Measurements from ENCODE around the gene CYP27C1. TPM values are rescaled to one million over a fixed set of nuclear protein-coding genes. Genes with fewer than 3 reads are reported as not detected.

Gene CYP27C1
- total and polyA plus RNA-seq, 10 of the 15 experiments (the other 5 are each of a cell fraction or from before 2014, with no cell fraction given), result not detected

- no peak for ATAC-seq
- no peak for DNase-seq (ENCODE audit: low read depth, low spot score)
- no peak for TF ChIP-seq SRF (IDR thresholded peaks at IDR 0.05; ENCODE audit: low read depth in 2 of 2, low read length in 2 of 2)
- TF ChIP-seq BCL11A (IDR thresholded peaks at IDR 0.05; ENCODE audit: low read depth, low read length), result no peak
- no peak for TF ChIP-seq ATF7 (IDR thresholded peaks at IDR 0.05; ENCODE audit: low read depth)
- TF ChIP-seq RB1 (IDR thresholded peaks at IDR 0.05; ENCODE audit: borderline replicate concordance), result no peak
- intact Hi-C loops (cut with micrococcal nuclease; ENCODE audit: unreplicated experiment), result no loop called here
- H3K36me3 ChIP-seq (ENCODE audit: control insufficient read depth in 2 of 2, insufficient read depth in 2 of 2, low read length in 1 of 2), result no peaks in the 10 kb centered on the region
- H2AFZ ChIP-seq (ENCODE audit: control insufficient read depth, low read depth, low read length), result no peak overlapping the region
- no peaks in the 10 kb centered on the region for H3K9me3 ChIP-seq (replicated peaks; ENCODE audit: control insufficient read depth, insufficient read depth, low read length)
- 47% methylated on average over 12 of the region's 12 CpGs for WGBS (ENCODE audit: insufficient coverage, insufficient replicate concordance, low lambda C conversion rate, missing lambda C conversion rate)
- POLR2A ChIA-PET, result no interaction called here
- RAD21 ChIA-PET (ENCODE audit: unreplicated experiment), result no interaction called here
- no peak overlapping the region for H3K27ac ChIP-seq (ENCODE audit: control insufficient read depth, insufficient read depth)
- H4K20me1 ChIP-seq (ENCODE audit: control insufficient read depth, insufficient read depth), result no peaks in the 10 kb centered on the region
- no TSS peak for BruUV-seq (replicated peaks)
- H3K79me2 ChIP-seq (ENCODE audit: control insufficient read depth, insufficient read depth, low read length), result no peaks in the 10 kb centered on the region
- SMC1A ChIA-PET (ENCODE audit: uncharacterized antibody, unreplicated experiment), result no interaction called here
- no peak for FAIRE-seq
- H3K9ac ChIP-seq (ENCODE audit: control insufficient read depth, insufficient read depth, low read length), result no peak overlapping the region
- CTCF ChIA-PET, result interaction anchor here (2.1 kb wide), 1 partner anchor 70 kb away, joined by 9 read pairs; no protein-coding TSS in a partner anchor
- in situ Hi-C loops (cut with MboI), result no loop called here
- H3K4me1 ChIP-seq (ENCODE audit: control insufficient read depth, insufficient read depth, low read length), result no peaks in the 10 kb centered on the region
- H3K27me3 ChIP-seq (replicated peaks in 1 of 2; ENCODE audit: control insufficient read depth in 2 of 2, insufficient read depth in 2 of 2, low read length in 1 of 2), result no peaks in the 10 kb centered on the region
- H3K4me3 ChIP-seq, result no peak overlapping the region
- no peak overlapping the region for H3K4me2 ChIP-seq (ENCODE audit: control insufficient read depth, insufficient read depth)
These were observed 81.8 kb downstream of the CYP27C1 start for GRCh38 chr2:127138281-127138680.

GRCh38 chr2:127137741-127138140, 82.4 kb downstream of the CYP27C1 start:
- CTCF ChIA-PET, result interaction anchor here (0.6 kb wide), 1 partner anchor 36 kb away, joined by 3 read pairs; no protein-coding TSS in a partner anchor
- intact Hi-C loops (cut with micrococcal nuclease; ENCODE audit: unreplicated experiment), result no loop called here
- WGBS (ENCODE audit: insufficient coverage, insufficient replicate concordance, low lambda C conversion rate, missing lambda C conversion rate), result 63% methylated on average over 15 of the region's 15 CpGs

More at GRCh38 chr2:127137741-127138140, 82.4 kb downstream of the CYP27C1 start:
- Histone ChIP-seq H3K27ac (ENCODE audit: control insufficient read depth, insufficient read depth) (no peak overlapping the region), H3K79me2 (ENCODE audit: control insufficient read depth, insufficient read depth, low read length) (no peaks in the 10 kb centered on the region), H3K27me3 (replicated peaks in 1 of 2; ENCODE audit: control insufficient read depth in 2 of 2, insufficient read depth in 2 of 2, low read length in 1 of 2) (no peaks in the 10 kb centered on the region), H3K4me1 (ENCODE audit: control insufficient read depth, insufficient read depth, low read length) (no peaks in the 10 kb centered on the region), H3K9ac (ENCODE audit: control insufficient read depth, insufficient read depth, low read length) (no peak overlapping the region), H3K36me3 (ENCODE audit: control insufficient read depth in 2 of 2, insufficient read depth in 2 of 2, low read length in 1 of 2) (no peaks in the 10 kb centered on the region), H3K4me3 (no peak overlapping the region), H4K20me1 (ENCODE audit: control insufficient read depth, insufficient read depth) (no peaks in the 10 kb centered on the region), H3K9me3 (replicated peaks; ENCODE audit: control insufficient read depth, insufficient read depth, low read length) (no peaks in the 10 kb centered on the region), H2AFZ (ENCODE audit: control insufficient read depth, low read depth, low read length) (no peak overlapping the region), H3K4me2 (ENCODE audit: control insufficient read depth, insufficient read depth) (no peak overlapping the region)
- BruUV-seq (replicated peaks), result no TSS peak
- RAD21 ChIA-PET (ENCODE audit: unreplicated experiment), result no interaction called here
- DNase-seq (ENCODE audit: low read depth, low spot score) (no peak), ATAC-seq (no peak), FAIRE-seq (no peak)
- POLR2A ChIA-PET, result interaction anchor here (0.5 kb wide), 1 partner anchor 249 kb away, joined by 5 read pairs; no protein-coding TSS in a partner anchor
- in situ Hi-C loops (cut with MboI), result no loop called here
- SMC1A ChIA-PET (ENCODE audit: uncharacterized antibody, unreplicated experiment), result interaction anchor here (1.5 kb wide), 1 partner anchor 59 kb away, joined by 3 read pairs; no protein-coding TSS in a partner anchor
- TF ChIP-seq E2F8 (IDR thresholded peaks at IDR 0.05; ENCODE audit: low read depth, partially characterized antibody) (no peak), NR2F1 (conservative IDR thresholded peaks at IDR 0.05) (no peak), IRF4 (IDR thresholded peaks at IDR 0.05; ENCODE audit: low read depth, low read length) (no peak), SIX5 (IDR thresholded peaks at IDR 0.05; ENCODE audit: low read depth, low read length, severe bottlenecking) (no peak), ZNF274 (IDR thresholded peaks at IDR 0.05; ENCODE audit: insufficient read depth, insufficient read length) (no peak), TCF7 (IDR thresholded peaks at IDR 0.05; ENCODE audit: borderline replicate concordance) (no peak), GATAD2B (conservative IDR thresholded peaks at IDR 0.05; ENCODE audit: low read depth) (no peak), SUZ12 (IDR thresholded peaks at IDR 0.05; ENCODE audit: unreplicated experiment) (no peak), USF2 (IDR thresholded peaks at IDR 0.05; ENCODE audit: borderline replicate concordance, low read depth, low read length) (no peak), CHD2 (IDR thresholded peaks at IDR 0.05; ENCODE audit: borderline replicate concordance, low read depth, low read length) (no peak), SMAD1 (IDR thresholded peaks at IDR 0.05; ENCODE audit: low read depth, partially characterized antibody) (no peak)
